ENCODE results near the gene HYOU1.

Gene HYOU1

GRCh38 chr11:119092880-119093842 is 36.2 kb upstream of the HYOU1 start:
- in situ Hi-C loops (cut with HindIII; ENCODE audit: low sequenced_read_pairs) = no loop called here
- TF ChIP-seq CTCF (IDR thresholded peaks at IDR 0.05; ENCODE audit: low read depth, low read length) = no peak

GRCh38 chr11:119091966-119092879 is 35.2 kb upstream of the HYOU1 start:
- no peak for TF ChIP-seq CTCF (IDR thresholded peaks at IDR 0.05; ENCODE audit: low read depth, low read length)
- no peak for DNase-seq (ENCODE audit: low read depth, low spot score)
- in situ Hi-C loops (cut with HindIII; ENCODE audit: low sequenced_read_pairs) = no loop called here
- H3K4me3 ChIP-seq (ENCODE audit: low read depth, low read length) = peak overlapping the region; percentile 62

More at GRCh38 chr11:119092880-119093842, 36.2 kb upstream of the HYOU1 start:
- peak overlapping the region; percentile 62 for H3K4me3 ChIP-seq (ENCODE audit: low read depth, low read length)
- DNase-seq (ENCODE audit: low read depth, low spot score) = peak; percentile 56

GRCh38 chr11:119091178-119091577 is 34.2 kb upstream of the HYOU1 start:
- no peak for TF ChIP-seq CTCF (IDR thresholded peaks at IDR 0.05; ENCODE audit: low read depth, low read length)
- H3K4me3 ChIP-seq (ENCODE audit: low read depth, low read length) = no peak overlapping the region
- in situ Hi-C loops (cut with HindIII; ENCODE audit: low sequenced_read_pairs) = no loop called here
- DNase-seq (ENCODE audit: low read depth, low spot score) = no peak

GRCh38 chr11:119089319-119089718 is 32.3 kb upstream of the HYOU1 start:
- no peak for DNase-seq (ENCODE audit: low read depth, low spot score)
- H3K4me3 ChIP-seq (ENCODE audit: low read depth, low read length) = no peak overlapping the region
- in situ Hi-C loops (cut with HindIII; ENCODE audit: low sequenced_read_pairs) = no loop called here
- no peak for TF ChIP-seq CTCF (IDR thresholded peaks at IDR 0.05; ENCODE audit: low read depth, low read length)

- no peak for TF ChIP-seq CTCF (IDR thresholded peaks at IDR 0.05; ENCODE audit: low read depth, low read length)
- in situ Hi-C loops (cut with HindIII; ENCODE audit: low sequenced_read_pairs) = no loop called here
- no peak overlapping the region for H3K4me3 ChIP-seq (ENCODE audit: low read depth, low read length)
- DNase-seq (ENCODE audit: low read depth, low spot score) = no peak
These were observed 31.4 kb upstream of the HYOU1 start for GRCh38 chr11:119088406-119088805.

- in situ Hi-C loops (cut with HindIII; ENCODE audit: low sequenced_read_pairs) = no loop called here
- TF ChIP-seq CTCF (IDR thresholded peaks at IDR 0.05; ENCODE audit: low read depth, low read length) = no peak
- H3K4me3 ChIP-seq (ENCODE audit: low read depth, low read length) = no peak overlapping the region
- DNase-seq (ENCODE audit: low read depth, low spot score) = no peak
These were observed 30.8 kb upstream of the HYOU1 start for GRCh38 chr11:119087747-119088241.
